Peyer's patch (tissue), 4 donors: ENCODE results near the gene STX3.

ENCODE experiments used
- POLR2A ChIP-seq, 2 donors: fragments of 450-650 bp; IDR thresholded peaks; one replicate each; pipeline ENCODE4 v1.5.1; 2017; ENCODE audit warnings: antibody characterized with exemption in 2 of 2, mild to moderate bottlenecking in 2 of 2, moderate library complexity in 2 of 2
- TF ChIP-seq, protein P1 (sequence below), 6 experiments: fragments of 450-650 bp in 4 of 6; fragments of 200-600 bp in 2 of 6; sonication (generic) in 1 of 6; IDR thresholded peaks; one replicate each; pipeline ENCODE4 v1.5.1; 2017 to 2019; ENCODE audit warnings: antibody characterized with exemption in 6 of 6, mild to moderate bottlenecking in 3 of 6, moderate library complexity in 1 of 6

DNA sequence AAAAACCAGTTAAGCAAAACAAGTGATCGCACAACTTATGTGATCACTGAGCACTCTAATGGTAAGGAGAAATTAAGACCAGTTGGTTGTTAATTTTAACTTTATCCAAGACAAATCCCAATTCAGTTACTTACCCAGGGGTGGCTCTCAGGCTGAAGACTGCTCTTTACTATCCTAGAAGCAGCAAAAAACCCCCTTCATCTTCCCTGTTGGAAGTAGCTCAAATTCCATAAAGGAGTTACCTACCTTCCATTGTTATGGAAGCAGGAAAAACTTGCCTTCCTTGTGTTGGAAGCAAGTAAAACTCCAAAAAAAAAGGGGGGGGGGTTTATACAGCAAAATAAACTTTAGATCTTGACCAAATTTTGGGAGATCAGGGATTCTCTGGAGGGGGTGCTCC is 60.6 kb downstream of the STX3 start:
- TF ChIP-seq, protein P1, sequence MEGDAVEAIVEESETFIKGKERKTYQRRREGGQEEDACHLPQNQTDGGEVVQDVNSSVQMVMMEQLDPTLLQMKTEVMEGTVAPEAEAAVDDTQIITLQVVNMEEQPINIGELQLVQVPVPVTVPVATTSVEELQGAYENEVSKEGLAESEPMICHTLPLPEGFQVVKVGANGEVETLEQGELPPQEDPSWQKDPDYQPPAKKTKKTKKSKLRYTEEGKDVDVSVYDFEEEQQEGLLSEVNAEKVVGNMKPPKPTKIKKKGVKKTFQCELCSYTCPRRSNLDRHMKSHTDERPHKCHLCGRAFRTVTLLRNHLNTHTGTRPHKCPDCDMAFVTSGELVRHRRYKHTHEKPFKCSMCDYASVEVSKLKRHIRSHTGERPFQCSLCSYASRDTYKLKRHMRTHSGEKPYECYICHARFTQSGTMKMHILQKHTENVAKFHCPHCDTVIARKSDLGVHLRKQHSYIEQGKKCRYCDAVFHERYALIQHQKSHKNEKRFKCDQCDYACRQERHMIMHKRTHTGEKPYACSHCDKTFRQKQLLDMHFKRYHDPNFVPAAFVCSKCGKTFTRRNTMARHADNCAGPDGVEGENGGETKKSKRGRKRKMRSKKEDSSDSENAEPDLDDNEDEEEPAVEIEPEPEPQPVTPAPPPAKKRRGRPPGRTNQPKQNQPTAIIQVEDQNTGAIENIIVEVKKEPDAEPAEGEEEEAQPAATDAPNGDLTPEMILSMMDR (IDR thresholded peaks at IDR 0.05) = no peak
- no peak for TF ChIP-seq POLR2A (IDR thresholded peaks at IDR 0.05)
